Measurements from ENCODE around the gene ZC3H13.

Gene ZC3H13

DNA sequence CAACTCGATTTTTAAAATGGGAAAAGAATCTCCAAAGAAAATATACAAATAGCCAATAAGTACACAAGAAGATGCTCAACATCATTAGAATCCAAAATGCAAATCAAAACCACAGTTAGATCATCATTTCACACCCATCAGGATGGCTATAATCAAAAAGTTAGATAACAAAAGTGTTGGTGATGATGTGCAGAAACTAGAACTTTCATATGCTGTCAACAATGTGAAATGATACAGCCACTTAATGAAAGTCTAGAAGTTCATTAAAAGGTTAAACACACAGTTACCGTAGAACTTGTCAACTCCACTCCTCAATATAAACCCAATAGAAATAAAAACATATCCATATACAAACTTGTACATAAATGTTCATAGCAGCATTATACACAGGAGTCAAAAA, 11.8 kb downstream of the ZC3H13 start:
- in situ Hi-C loops (cut with MboI; ENCODE audit: low pct_unique_long_range_greater_than_20kb, low sequenced_read_pairs, unreplicated experiment) = no loop called here
- DNase-seq (ENCODE audit: low spot score) = no peak
- TF ChIP-seq, protein P1, sequence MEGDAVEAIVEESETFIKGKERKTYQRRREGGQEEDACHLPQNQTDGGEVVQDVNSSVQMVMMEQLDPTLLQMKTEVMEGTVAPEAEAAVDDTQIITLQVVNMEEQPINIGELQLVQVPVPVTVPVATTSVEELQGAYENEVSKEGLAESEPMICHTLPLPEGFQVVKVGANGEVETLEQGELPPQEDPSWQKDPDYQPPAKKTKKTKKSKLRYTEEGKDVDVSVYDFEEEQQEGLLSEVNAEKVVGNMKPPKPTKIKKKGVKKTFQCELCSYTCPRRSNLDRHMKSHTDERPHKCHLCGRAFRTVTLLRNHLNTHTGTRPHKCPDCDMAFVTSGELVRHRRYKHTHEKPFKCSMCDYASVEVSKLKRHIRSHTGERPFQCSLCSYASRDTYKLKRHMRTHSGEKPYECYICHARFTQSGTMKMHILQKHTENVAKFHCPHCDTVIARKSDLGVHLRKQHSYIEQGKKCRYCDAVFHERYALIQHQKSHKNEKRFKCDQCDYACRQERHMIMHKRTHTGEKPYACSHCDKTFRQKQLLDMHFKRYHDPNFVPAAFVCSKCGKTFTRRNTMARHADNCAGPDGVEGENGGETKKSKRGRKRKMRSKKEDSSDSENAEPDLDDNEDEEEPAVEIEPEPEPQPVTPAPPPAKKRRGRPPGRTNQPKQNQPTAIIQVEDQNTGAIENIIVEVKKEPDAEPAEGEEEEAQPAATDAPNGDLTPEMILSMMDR (IDR thresholded peaks at IDR 0.05; ENCODE audit: extremely low read depth, insufficient read depth, missing control alignments) = no peak

DNA sequence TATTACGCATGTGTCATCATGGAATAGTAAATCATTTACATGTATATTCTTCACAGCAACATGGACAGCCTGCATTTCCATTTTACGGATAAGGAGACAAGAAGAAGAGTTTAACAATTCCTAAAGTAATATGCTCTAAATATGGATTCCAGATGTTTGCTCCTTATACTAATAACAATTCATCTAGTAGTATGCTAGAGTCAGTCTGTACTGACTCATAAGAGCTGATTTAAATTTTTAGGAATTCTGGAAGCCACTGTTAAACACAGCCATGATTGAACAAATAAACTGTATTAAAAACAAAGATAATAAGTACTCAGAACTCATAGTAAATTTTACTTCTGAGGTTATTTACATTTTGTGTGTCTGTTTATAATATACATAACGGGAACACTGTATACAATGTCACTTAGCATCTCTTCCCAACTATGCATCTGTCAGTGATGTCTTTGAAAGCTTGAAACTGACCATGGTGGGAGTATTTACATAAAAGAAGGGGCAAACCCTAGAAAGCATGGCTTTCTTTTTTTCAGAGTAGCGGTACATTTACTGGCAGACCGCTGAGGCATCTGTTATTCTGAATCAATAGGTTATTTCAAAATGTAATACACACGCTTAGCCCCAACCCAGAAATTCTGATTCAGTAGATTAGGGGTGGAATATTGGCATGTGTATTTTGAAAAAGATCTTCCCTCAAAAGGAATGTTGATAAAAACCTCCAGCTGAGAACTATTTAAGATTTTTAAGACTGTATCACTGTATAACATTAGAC, 12.9 kb downstream of the ZC3H13 start:
- in situ Hi-C loops (cut with MboI; ENCODE audit: low pct_unique_long_range_greater_than_20kb, low sequenced_read_pairs, unreplicated experiment) = no loop called here
- DNase-seq (ENCODE audit: low spot score) = no peak

DNA sequence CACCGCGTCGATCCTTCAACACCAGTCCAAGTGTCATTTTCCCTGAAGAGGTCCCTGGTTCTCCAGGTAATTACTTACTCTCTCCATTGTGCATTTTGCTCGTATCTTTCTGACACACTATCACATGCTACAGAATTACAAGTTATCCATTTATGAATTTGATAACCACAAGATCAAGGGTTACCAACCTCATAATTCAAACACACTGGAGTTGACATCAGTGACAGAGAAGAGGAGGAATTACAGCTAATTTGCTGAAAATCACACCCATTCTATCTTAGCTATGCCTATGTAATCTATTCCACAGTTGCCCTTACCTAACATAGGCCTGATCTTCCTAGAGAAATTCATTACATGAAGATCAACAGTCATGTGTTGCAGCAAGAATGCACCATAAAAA, 14.2 kb downstream of the ZC3H13 start:
- in situ Hi-C loops (cut with MboI; ENCODE audit: low pct_unique_long_range_greater_than_20kb, low sequenced_read_pairs, unreplicated experiment) = no loop called here
- DNase-seq (ENCODE audit: low spot score) = no peak
- TF ChIP-seq, protein P1 (IDR thresholded peaks at IDR 0.05; ENCODE audit: extremely low read depth, insufficient read depth, missing control alignments) = no peak

More for the DNA sequence above, 12.9 kb downstream of the ZC3H13 start:
- TF ChIP-seq, protein P1 (IDR thresholded peaks at IDR 0.05; ENCODE audit: extremely low read depth, insufficient read depth, missing control alignments) = no peak

DNA sequence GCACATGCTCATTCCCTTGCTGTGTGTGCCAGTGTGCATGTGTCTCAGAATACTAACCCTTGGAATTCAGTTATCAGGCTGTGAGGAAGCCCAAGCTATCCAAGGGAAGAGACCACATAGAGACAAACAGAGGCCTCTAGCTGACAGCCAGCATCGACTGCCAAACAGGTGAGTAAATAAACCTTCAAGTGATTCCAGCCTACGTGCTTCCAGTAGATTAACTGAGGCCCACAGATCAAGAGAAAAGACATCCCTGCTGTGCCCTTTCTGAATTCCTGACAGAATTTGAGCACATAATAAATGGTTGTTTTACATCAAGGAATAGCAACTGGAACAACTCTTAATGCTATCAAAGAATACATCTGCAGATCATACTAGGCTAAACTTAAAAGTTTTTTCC, 17.5 kb downstream of the ZC3H13 start:
- TF ChIP-seq, protein P1 (IDR thresholded peaks at IDR 0.05; ENCODE audit: extremely low read depth, insufficient read depth, missing control alignments) = no peak
- in situ Hi-C loops (cut with MboI; ENCODE audit: low pct_unique_long_range_greater_than_20kb, low sequenced_read_pairs, unreplicated experiment) = no loop called here
- DNase-seq (ENCODE audit: low spot score) = no peak

DNA sequence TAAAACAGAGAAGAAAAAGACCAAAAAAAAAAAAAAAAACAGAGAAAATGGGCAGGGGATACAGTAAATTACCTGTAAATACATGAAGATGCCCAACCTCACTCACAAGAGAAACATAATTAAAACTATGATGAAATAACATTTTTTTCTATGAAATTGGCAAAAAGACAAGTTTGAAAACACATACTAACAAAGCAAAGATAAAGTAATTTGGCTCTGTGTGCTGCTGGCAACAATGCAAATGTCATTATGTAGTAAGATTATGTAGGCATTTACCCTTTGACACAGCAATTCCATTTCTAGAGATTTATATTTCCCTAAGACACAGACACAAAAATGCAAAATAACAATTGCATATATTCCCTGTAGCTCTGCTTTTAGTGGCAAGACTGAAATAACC, 20.2 kb downstream of the ZC3H13 start:
- DNase-seq (ENCODE audit: low spot score) = no peak
- TF ChIP-seq, protein P1 (IDR thresholded peaks at IDR 0.05; ENCODE audit: extremely low read depth, insufficient read depth, missing control alignments) = no peak
- in situ Hi-C loops (cut with MboI; ENCODE audit: low pct_unique_long_range_greater_than_20kb, low sequenced_read_pairs, unreplicated experiment) = no loop called here

DNA sequence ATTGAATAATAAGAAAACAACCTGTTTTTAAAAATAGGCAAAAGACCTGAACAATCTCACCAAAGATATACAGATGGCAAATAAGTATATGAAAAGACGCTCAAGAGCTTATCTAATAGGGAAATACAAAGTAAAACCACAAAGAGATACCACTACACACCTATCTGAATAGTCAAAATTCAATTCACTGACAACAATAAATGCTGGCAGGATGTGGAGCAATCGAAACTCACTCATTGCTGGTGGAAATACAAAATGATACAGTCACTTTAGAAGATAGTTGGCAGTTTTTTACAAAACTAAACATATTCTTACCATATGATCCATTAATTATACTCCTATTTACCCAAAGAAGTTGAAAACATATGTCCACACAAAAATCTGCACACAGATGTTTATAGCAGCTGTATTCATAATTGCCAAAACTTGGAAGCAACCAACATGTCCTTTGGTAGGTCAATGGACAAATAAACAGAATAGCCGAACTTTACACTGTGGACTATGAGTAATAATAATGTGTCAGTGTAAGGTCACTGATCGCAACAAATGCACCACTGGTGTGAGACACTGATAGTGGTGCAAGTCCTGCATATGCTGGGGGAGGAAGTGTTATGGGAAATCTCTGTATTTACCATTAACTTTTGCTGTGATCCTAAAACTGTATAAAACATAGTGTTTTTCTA, 20.8 kb downstream of the ZC3H13 start:
- no peak for DNase-seq (ENCODE audit: low spot score)
- TF ChIP-seq, protein P1 (IDR thresholded peaks at IDR 0.05; ENCODE audit: extremely low read depth, insufficient read depth, missing control alignments) = no peak
- in situ Hi-C loops (cut with MboI; ENCODE audit: low pct_unique_long_range_greater_than_20kb, low sequenced_read_pairs, unreplicated experiment) = no loop called here
